ENCODE measurements around the gene C1orf94.

C1orf94 gene

GRCh38 chr1:34176830-34177603, at the start of gene C1orf94:
TSS of gene C1orf94 (plus strand) at chr1:34176907. CDS start at chr1:34177790, 883 bp downstream.
- FAIRE-seq, result no peak

- FAIRE-seq, result no peak
Observed at GRCh38 chr1:34127006-34128000, 49.4 kb upstream of the C1orf94 start.

- no peak for FAIRE-seq
Observed at GRCh38 chr1:34128186-34128889, 48.4 kb upstream of the C1orf94 start.

- FAIRE-seq, result no peak
Observed at GRCh38 chr1:34129630-34130029, 47.1 kb upstream of the C1orf94 start.

- FAIRE-seq, result no peak
Observed at GRCh38 chr1:34130306-34130705, 46.4 kb upstream of the C1orf94 start.

- FAIRE-seq, result no peak
Observed at GRCh38 chr1:34131396-34132160, 45.1 kb upstream of the C1orf94 start.

- no peak for FAIRE-seq
Observed at GRCh38 chr1:34132161-34132420, 44.6 kb upstream of the C1orf94 start.

GRCh38 chr1:34137411-34137810, 39.3 kb upstream of the C1orf94 start:
- FAIRE-seq, result no peak

GRCh38 chr1:34140011-34140676, 36.6 kb upstream of the C1orf94 start:
- FAIRE-seq, result no peak

- FAIRE-seq, result no peak
Observed at GRCh38 chr1:34143975-34144374, 32.7 kb upstream of the C1orf94 start.

GRCh38 chr1:34144766-34145165, 31.9 kb upstream of the C1orf94 start:
- FAIRE-seq, result no peak

- no peak for FAIRE-seq
Observed at GRCh38 chr1:34147301-34147700, 29.4 kb upstream of the C1orf94 start.

- no peak for FAIRE-seq
Observed at GRCh38 chr1:34149501-34149900, 27.2 kb upstream of the C1orf94 start.

- no peak for FAIRE-seq
Observed at GRCh38 chr1:34153246-34153645, 23.5 kb upstream of the C1orf94 start.

- FAIRE-seq, result no peak
Observed at GRCh38 chr1:34155860-34156259, 20.8 kb upstream of the C1orf94 start.

- no peak for FAIRE-seq
Observed at GRCh38 chr1:34156739-34157138, 20.0 kb upstream of the C1orf94 start.

GRCh38 chr1:34162852-34163766, 13.6 kb upstream of the C1orf94 start:
- FAIRE-seq, result no peak

GRCh38 chr1:34163792-34164731, 12.6 kb upstream of the C1orf94 start:
- no peak for FAIRE-seq

- FAIRE-seq, result no peak
Observed at GRCh38 chr1:34164771-34165391, 11.8 kb upstream of the C1orf94 start, which contains the start of gene CSMD2. TSS of gene CSMD2 (minus strand) at chr1:34165230. CDS start at chr1:34165097, 133 bp downstream.
